HG02798 (cell line): Measurements from ENCODE around the gene LILRB5.
"Not testable (repeated sequence)": the region's sequence is repeated elsewhere in the genome, so short reads cannot be mapped to it uniquely, and the experiment has no call there.

Experiments
- ATAC-seq: cut with Tn5 transposase; IDR thresholded peaks from one replicate; pipeline ENCODE4 v1.9.1; 2021; ENCODE audit warnings: mild to moderate bottlenecking; ENCODE audit not compliant: unreplicated experiment, poor library complexity

LILRB5 gene

GRCh38 chr19:54245936-54246335, 11.1 kb downstream of the LILRB5 start:
- ATAC-seq: no peak

DNA sequence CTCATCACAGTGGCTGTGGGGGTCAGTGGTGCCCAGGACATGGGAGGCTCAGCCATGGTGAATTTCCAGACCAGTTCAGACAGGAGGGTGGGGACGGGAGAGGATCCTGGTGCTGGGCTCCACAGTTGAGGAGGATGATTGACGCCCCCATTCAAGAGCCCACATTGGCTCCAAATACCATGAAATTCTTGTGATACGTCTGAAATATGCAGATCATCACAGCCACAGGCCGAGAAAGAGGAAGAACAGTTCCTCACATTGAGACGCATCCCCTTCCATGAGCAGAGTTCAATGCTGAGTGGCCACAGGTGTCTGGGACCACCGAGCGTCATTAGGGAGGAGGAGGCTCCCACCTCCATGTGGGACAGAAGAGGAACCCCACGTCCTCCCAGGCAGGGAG, 13.3 kb downstream of the LILRB5 start:
- ATAC-seq: not testable (repeated sequence)

DNA sequence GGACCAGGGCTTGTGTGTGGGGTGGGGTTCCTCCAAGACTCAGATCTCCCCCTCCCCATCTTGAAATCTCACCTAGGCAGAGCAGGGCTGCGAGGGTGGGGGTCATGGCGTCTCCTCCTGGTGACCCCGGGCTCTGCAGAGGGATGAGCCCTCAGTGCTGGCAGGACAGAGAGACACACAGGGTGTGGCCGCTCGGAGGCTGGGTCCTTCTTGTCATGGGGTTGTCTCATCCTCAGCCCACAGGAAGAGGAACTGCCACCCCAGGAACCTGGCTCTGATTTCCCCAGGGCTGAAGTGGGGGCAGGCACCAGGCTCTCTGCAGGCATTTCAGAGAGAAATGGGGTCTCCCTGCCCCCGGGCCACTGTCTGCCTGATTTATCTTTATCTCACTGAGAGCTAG, 14.4 kb downstream of the LILRB5 start, which contains the start of gene LILRA6:
Gene LILRA6, minus strand, starts transcription at position 145 of the 400 bp plus-strand sequence.
- not testable (repeated sequence) for ATAC-seq

DNA sequence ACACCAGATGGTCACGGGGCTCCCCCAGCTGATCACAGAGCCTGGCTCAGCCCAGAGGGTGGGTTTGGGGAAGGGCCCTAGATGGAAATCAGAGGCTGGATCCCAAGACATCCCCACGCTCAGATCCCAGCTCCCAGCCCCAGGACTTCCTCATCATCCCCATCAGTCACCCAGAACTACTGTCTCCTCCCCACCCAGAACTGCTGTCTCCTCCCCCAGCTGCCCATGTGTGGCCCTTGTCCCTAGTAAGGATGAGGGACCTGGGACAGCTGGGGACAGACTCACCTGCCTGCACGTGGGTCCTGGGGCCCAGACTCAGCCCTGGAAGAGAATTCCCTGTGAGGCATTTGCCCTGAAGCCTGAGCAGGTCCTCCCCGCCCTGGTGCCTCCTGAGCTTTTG, 14.8 kb downstream of the LILRB5 start:
- not testable (repeated sequence) for ATAC-seq

GRCh38 chr19:54240372-54241336, 16.4 kb downstream of the LILRB5 start:
- not testable (repeated sequence) for ATAC-seq

- ATAC-seq: not testable (repeated sequence)
Observed at GRCh38 chr19:54239491-54240371, 17.3 kb downstream of the LILRB5 start.

DNA sequence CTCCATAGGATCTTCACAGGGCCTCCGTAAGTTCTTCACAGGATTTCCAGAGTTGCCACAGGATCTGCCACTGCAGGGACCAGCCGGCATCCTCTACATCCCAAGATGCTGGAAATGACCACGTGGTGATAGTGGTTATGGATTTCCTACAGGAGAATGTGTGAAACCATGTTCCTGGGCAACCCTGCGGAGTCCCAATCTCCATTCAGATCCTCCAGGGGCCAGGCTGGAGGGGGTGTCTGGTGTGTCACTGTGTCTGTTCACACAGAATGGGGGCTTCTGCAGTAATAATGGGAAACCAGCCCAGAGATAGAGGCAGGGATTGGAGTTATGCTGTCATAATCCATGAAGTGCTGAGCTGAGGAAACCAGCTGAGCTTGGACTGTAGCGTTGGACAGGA, 23.1 kb downstream of the LILRB5 start:
- ATAC-seq: no peak

DNA sequence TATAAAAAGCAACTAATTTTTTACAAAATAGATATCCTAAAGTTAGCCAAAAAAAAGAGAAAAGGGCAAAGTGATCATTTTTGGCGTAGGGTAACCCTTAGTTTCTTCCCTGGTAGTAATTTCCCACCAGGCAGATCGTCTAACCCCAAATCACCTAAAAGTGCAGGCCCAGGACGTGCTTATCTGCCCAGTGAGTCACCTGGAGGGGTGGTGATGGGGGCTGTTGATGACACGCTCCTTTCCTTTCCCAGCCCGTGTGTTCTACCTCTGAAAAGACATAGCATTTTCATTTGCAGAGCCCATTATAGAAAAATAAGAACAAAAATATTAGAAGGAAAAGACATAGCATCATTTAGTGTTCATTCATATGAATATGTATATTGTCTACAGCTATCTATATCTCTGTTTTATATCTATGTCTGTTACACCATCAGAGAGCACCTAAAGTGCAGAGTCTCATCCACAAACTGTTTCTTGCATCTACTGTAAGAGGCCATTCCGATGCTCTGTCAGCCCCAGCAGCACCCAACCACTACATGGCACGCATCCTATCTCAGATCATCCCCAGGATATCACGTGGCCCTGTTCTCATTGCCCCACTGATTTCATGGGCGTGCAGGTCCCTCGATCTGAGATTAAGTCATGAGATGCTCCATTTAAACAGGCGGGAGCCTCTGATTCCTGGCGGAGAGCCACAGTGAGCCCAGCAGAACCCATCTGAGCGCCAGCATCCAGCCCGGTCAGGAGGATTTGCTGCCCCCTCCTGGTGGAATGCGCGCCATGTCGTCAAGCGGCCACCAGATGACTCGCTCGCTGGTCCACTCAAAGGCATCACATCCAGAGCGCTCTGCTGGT, 25.8 kb downstream of the LILRB5 start:
- ATAC-seq: peak; percentile 54

GRCh38 chr19:54230031-54230430, 27.0 kb downstream of the LILRB5 start:
- ATAC-seq: no peak

DNA sequence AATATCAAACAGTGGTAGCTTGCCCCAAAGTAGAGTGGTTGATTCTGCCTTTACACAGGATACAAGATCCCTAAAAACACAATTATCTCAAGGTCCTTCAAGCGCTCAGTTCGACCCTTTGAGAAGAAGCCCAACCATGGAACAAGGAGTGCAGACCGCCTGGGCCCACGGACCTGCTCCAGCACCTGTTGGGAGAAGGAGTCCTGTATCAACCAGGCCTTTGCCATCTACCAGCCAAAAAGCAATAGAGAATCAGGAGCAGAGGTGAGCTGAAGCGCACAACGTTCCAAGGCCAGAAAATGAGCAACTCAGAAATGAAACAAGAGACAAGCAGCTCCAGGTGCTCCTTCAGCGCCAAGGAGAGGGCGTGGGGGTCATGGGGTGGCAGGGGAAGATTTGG, 27.9 kb downstream of the LILRB5 start:
- no peak for ATAC-seq

DNA sequence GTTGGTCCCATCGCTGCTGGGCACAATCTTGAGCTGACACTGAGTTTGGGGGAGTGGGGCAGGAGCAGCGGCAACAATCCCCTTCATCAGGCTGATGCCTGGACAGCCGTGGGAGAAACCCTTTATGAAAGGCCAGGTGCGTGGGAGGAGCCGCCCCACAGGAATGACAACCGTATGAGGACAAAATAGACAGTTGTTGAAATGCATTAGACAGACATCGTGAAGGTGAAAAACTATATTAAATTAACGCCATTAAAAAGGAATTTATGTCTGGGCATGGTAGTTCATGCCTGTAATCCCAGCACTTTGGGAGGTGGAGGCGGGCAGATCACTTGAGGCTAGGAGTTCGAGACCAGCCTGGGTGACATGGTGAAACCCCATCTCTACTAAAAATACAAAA, 32.5 kb downstream of the LILRB5 start:
- ATAC-seq: not testable (repeated sequence)

- ATAC-seq: not testable (repeated sequence)
Observed at GRCh38 chr19:54223937-54224281, 33.2 kb downstream of the LILRB5 start.

DNA sequence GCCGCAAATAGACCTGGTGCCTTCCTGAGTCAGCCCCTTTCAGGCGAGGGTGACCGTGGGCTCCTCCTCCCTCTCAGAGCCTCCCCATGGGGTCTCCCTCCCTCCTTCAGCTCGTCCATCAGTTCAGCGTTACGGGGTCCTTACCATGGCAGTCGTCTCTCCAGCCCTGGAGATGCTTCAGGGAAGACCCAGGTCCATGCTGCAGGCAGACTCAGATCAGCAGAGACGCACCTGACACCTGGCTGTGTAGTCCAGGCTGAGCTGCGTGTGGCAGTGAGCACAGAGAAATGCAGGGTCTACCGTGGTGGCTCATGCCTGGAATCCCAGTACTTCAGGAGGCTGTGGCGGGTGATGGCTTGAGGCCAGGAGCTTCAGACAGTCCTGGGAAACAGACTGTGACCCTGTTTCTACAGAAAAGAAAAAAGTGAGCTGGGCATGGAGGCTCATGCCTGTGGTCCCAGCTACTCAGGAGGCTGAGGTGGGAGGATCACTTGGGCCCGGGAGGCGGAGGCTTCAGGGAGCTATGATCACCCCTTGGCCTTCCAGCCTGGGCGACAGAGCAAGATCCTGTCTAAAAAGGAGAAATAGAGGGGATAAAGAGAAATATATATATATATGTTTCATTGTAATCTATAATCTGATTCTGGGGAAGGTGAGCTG, 33.7 kb downstream of the LILRB5 start:
- not testable (repeated sequence) for ATAC-seq

GRCh38 chr19:54222474-54223276, 34.4 kb downstream of the LILRB5 start, which contains the start of gene LILRB3:
Gene LILRB3, minus strand, starts transcription at chr19:54223007. Its CDS starts 31 bp downstream, at chr19:54222976.
- not testable (repeated sequence) for ATAC-seq

DNA sequence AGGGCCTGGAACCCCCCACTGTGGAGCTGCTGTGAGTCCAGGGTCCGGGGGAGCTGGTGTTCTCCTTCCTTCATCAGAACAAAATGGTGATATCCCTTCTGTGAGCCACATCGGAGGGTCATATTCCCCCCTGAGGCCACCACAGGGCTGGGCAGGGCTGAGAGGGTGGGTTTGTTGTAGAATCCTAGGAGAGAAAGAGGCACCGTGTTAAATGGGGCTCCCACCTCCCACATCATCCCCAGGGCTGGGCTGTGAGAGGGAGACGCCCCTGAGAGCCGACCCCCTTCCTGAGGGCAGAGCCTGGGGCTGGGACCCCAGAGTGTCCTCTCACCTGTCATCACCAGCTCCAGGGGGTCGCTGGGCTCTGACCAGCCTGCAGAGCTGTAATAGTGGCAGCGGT, 35.1 kb downstream of the LILRB5 start:
- ATAC-seq: not testable (repeated sequence)

DNA sequence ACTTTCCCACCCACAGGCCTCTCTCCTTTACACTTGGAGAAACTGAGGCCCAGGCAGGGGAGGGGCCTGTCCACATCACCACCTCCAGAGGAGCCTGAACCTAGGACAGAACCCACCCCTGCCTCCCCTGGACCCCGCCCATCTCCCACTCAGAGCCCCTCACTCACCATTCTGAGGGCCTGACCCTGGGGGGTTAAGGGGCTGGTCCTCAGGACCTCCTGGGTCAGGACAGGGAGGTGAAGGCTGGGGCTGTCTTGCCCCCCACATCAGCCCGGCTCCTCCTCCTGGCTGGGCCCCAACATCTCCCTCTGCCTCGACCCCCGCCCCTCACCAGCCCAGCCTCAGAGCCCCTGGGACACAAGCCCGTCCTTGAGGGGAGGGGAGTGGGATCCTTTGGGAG, 37.4 kb downstream of the LILRB5 start:
- not testable (repeated sequence) for ATAC-seq

GRCh38 chr19:54218960-54219661, 38.0 kb downstream of the LILRB5 start:
- ATAC-seq: no peak

DNA sequence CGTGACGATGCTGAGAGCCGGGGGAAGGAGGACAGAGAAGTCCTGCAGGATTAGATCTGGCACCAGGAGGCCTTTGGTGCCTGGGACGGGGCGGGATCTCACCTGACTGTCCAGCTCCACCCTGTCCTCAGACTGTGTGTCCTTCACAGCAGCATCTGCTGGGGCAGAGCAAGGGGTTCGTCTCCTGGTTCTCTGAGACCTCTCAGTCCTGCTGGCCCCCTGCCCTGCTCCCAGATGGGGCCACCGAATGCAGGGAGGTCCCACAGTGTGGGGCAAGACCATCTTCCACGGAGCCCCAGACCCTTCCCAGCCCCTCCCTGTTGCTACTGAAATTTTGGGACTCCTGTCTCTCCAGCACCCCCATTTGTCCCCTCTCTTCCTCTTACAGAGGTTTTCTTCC, 38.8 kb downstream of the LILRB5 start:
- ATAC-seq: no peak
